C4-2B (cell line): ENCODE measurements around the gene SLC5A5.

Experiments used
- H3K27ac ChIP-seq: fragments of 450-650 bp; 2 replicates; pipeline ENCODE4 v1.5.1; 2017
- ZFX ChIP-seq: fragments of 450-650 bp; IDR thresholded peaks from 2 replicates; pipeline ENCODE4 v1.6.1; 2017
- TF ChIP-seq, protein P1 (sequence below): fragments of 450-650 bp; conservative IDR thresholded peaks from 2 replicates; pipeline ENCODE4 v1.5.1; 2017; ENCODE audit warnings: mild to moderate bottlenecking

SLC5A5 gene

DNA sequence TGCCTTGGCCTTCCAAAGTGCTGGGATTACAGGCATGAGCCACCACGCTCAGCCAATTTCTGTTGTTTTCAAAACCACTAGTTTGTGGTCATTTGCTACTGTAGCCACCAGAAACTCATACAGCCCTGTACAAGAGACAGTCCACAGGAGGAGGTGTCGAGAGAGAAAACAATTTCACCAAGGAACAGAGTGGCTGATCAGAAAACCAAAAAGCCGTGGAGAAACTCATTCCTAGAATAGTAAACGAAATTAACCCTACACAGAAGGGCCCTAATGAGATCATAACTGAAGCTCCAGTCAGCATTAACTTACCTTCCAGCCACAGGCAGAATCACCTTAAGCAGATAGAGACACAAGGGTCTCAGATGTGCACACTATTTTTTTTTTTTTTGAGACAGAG, 57.3 kb downstream of the SLC5A5 start:
- TF ChIP-seq, protein P1, sequence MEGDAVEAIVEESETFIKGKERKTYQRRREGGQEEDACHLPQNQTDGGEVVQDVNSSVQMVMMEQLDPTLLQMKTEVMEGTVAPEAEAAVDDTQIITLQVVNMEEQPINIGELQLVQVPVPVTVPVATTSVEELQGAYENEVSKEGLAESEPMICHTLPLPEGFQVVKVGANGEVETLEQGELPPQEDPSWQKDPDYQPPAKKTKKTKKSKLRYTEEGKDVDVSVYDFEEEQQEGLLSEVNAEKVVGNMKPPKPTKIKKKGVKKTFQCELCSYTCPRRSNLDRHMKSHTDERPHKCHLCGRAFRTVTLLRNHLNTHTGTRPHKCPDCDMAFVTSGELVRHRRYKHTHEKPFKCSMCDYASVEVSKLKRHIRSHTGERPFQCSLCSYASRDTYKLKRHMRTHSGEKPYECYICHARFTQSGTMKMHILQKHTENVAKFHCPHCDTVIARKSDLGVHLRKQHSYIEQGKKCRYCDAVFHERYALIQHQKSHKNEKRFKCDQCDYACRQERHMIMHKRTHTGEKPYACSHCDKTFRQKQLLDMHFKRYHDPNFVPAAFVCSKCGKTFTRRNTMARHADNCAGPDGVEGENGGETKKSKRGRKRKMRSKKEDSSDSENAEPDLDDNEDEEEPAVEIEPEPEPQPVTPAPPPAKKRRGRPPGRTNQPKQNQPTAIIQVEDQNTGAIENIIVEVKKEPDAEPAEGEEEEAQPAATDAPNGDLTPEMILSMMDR: no peak
- TF ChIP-seq ZFX: no peak

DNA sequence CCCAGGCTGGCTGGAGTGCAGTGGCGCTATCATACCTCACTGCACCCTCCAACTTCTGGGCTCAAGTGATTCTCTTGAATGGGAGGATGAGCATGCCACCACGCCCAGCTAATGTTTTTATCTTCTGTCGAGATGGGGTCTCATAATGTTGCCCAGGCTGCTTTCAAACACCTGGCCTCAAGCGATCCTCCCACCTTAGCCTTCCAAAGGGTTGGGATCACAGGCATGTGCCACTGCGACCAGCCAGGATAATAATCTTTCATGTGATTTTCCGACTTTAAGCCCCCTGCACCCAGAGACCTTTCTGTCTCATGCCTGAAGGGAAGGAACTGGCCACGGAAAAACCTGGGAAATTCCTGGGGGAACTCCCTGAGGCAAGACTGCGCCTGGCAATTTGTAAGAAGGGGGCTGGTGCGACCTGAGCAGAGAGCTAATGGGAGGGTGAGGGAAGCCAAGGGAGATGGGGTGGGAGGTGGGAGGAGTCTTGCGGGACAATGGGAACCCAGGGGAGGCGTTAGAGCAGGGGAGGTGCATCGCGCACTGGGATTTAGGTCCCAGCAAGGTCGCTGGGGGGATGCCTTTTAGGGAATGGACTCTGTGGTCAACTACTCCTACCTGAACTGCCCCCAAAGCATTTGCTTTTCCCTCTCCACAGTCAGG, 59.9 kb downstream of the SLC5A5 start:
- peak overlapping the region; percentile 82; the same call in 1 of the 2 replicates for H3K27ac ChIP-seq

More for the DNA sequence above, 57.3 kb downstream of the SLC5A5 start:
- no peak overlapping the region for H3K27ac ChIP-seq

GRCh38 chr19:17932485-17933338, 61.0 kb downstream of the SLC5A5 start, which contains the start of gene CCDC124:
CCDC124 (plus strand) TSS chr19:17933015; CDS start chr19:17936421, 3,406 bp downstream.
- H3K27ac ChIP-seq: peak within 1 kb of the TSS; percentile 82
- TF ChIP-seq, protein P1: peak; percentile 97
- no peak; the same call in 1 of the 2 replicates for TF ChIP-seq ZFX

More for the DNA sequence above, 59.9 kb downstream of the SLC5A5 start:
- TF ChIP-seq, protein P1: no peak
- no peak for TF ChIP-seq ZFX

DNA sequence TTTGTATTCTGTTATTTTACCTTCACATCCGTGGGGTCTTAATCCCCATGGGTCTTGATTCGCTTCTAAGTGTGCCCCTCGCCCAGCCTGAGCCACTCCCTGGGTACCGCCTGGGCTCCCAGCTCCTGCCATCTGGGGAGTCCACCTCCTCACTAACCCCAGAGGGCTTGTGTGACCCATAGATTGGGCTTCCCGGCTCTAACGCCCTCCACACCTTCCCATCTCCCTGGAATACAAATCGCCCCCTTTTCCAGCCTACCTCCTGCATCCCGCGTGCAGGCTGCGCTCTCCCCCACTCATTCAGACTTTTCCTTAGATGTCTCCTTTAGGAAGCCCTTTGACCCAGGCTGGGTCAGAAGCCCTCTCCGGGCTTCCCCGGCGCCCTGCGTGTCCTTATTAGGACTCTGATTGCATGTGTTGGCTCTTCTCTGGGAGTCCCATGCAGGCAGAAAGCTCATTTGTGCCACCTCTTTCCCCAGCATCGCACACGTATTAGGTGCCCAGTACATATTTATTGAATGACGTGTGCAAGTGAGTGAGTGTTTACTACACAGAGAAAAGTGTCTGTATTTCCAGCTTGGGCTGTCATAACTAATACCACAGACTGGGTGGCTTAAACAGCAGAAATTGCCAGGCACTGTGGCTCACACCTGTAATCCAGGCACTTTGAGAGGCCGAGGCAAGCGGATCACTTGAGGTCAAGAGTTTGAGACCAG, 61.8 kb downstream of the SLC5A5 start:
- no peak for TF ChIP-seq ZFX
- TF ChIP-seq, protein P1: no peak
- H3K27ac ChIP-seq: peak overlapping the region; percentile 82

- no peak for TF ChIP-seq ZFX
- TF ChIP-seq, protein P1: no peak
- H3K27ac ChIP-seq: no peak overlapping the region
Measured at GRCh38 chr19:17936379-17936778, 64.6 kb downstream of the SLC5A5 start.

GRCh38 chr19:17937371-17937900, 65.7 kb downstream of the SLC5A5 start:
- no peak for TF ChIP-seq ZFX
- TF ChIP-seq, protein P1: no peak

More at GRCh38 chr19:17937371-17937900, 65.7 kb downstream of the SLC5A5 start:
- no peak overlapping the region for H3K27ac ChIP-seq
